ENCODE measurements around the gene KCNK3.

Gene KCNK3

DNA sequence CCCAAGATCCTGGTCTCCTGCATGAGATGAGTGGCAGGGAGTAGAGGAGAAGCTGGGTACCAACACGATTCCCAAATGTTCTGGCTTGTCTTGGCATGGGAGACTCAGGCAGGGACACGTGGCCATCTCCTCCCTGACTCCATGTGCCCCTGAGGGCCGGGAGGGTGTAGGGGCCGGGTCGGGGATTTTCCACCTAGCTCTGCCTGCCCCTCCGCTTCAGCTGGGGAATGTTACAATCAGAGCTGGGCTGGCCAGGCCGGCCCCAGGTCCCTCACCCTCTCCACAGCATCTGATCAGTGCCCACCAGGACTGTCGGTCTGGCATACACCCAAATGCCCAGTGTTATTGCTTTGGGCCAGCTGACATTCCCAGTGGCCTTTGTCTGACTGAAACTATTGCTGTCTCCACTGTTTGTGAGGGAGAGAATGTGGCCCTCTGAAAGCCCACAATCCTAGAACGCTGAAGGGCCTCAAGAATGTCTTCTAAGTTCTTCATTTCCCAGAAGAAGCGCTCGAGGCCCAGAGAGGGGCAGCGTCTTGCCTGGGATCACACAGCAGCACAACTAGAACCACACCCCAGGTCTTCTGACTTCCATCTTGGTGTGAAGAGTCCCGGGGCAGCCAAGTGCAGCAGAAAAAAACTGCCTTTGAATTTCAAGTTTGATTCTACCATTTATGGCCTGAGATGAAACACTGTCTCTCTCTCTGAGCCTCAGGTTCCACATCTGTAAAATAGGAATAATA is 23.2 kb downstream of the KCNK3 start:
- no peak for DNase-seq

DNA sequence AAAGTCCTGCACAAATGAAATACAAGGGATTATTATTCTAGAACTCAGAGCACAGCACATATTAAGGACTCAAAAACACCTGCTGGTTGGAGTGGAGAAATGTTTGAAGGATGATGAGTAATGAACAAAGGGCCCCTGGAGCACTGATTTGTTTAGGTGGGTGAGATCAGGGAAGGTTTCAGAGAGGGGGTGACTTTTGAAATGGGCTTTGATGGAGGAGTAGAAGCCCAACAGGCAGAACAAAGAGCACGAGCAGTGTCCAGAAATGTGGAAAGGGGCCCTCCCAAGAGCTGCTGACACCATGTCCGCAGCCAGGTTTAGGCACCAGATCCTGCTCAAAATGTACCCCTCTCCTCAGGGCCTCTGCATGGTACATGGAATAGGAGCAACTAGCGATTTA is 23.8 kb downstream of the KCNK3 start:
- no peak for DNase-seq

DNA sequence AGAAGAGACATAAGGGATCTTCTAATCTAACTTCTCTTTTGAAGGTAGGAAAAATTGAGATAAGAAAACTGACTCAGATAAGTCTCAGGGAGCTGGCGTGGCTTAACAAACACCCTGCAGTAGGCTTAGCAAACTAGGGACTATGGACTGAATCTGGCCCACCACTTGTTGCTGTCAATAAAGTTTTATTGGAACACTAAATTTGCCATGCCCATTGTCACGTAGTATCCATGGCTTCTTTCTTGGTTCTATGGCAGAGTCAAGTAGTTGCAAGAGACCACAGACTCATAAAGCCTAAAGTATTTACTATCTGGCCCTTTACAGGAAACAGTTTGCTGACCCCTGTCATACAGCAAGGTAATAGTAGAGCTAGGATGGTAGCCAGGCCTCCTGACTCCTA is 24.2 kb downstream of the KCNK3 start:
- no peak for DNase-seq

DNA sequence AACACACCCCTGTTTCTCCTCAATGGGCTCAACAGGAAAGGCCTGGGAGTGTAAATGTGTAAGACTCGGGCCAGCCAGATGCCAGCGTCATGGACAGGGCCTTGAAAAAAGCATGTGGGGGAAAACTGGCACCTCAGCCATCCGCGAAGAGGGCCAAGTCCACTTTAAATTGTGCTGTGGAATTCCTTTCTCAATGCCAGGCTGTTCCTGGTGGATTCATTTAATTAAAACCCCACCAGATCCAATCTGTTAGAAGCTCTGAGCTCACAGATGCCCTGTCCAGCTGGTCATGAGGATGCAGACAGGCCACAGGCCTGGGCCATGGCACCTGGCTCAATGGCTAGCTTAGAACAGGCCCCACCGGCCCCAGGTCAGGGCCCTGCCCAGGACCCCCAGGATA is 24.8 kb downstream of the KCNK3 start:
- DNase-seq = no peak

DNA sequence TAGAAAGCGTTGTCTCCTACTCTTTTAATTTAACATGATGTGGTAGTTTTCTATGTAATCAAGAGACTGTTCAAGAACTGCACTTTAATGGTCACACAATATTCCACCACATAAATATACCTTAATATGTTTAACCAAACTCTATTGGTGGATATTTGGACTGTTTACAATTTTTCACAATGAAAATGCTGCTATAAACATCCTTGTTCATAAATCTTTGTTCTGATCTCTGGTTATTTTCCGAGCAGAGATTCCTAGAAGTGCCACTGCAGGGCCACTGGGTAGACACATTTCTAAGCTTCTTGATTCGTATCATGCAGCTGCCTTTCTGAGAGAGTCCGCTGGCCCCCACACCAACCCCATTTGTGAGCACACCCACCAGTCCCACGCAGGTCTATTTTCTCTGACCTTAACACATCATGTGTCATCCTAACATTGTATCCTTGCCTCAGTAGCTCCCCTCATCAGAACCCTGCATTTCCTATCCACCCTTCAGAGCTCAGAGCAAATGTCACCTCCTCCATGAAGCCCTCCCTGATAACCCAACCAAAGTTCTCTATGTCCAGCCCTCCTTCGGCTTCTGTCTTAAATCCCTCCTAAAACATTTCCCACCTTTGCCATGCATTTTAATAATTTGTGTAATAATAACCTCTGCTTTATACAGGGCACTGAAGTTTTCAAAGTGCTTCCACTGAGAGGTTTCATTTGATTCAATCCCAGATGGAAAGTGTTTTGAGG is 26.6 kb downstream of the KCNK3 start:
- no peak for DNase-seq

DNA sequence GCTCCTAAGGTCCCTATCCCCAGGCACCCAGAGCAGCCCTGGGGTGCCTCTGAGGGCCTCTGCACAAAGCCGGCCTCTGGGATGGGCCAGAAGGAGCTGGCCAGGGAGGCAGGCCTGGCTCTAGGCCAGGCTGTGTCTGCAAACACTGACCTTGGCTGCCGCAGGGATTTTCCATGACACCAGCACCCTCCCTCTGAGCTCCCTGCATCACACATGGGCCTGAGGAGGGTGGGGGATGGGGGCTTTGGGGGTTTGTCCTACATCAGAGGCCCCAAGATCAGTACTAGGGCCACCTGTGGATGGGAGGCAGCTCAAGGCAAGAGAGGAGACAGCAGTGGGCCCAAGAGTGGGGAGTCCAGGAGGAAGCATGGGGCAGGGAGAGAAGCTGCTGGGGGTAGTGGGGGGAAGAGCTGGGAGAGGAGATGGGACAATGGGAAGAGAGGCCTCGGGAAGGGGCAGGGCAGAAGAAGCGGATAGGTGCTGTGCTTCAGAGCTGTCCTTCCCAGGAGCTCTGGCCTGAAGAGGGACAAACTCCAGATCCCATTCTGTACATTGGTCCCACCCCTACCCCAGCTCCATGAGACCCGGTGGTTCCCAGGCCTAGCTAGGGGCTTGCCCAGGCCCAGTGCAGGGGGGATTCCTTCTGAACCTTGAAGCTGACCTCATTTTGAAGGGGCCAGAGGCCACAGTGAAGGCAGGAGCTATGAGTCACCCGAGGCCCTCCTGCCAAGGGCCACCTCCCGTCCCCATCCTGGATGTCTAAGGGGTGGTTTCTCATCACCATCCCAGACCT is 28.0 kb downstream of the KCNK3 start:
- no peak for DNase-seq

DNA sequence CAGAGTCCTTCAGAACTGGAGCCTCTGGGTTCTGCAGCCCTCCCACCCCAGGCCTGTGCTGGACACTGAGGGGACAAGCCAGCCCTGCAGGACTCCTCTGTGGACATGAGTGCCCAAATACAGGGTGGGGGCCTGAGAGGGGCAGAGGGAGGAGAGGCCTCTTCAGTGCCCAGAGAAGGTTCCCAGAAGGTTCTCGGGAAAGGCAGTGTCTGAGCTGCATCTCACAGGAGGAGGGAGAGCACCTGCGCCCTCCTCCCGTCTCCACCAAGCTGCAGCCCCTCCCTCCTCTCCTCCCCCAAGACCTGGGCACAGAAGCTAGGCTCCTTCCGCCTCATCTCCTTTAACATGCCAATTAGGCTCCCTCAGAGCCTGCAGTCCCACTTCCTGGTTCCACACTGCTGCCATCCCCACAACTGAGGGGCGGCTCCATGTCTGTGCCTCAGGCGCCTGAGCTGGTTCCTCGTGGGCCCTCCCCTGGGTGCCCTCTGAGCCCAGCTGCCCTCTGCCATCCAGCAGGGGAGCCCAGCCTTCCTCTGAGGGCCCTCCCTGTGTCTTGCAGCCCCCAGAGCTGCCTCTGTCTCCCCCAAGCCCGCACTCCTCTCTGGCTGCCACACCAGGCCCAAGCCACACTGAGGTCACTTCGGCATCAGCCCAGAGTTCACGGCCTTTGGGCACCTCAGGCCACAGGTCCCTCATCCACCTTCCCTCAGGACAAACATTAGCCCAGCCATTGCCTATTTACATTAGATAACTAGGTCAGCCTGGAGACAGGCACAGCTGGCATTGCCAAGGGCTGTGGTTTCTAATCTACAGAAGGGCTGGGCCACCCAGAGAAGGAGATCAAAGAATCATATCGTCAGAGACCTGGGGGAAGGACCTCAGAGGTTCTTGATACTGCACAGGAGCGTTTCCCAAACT is 28.9 kb downstream of the KCNK3 start:
- no peak for DNase-seq

DNA sequence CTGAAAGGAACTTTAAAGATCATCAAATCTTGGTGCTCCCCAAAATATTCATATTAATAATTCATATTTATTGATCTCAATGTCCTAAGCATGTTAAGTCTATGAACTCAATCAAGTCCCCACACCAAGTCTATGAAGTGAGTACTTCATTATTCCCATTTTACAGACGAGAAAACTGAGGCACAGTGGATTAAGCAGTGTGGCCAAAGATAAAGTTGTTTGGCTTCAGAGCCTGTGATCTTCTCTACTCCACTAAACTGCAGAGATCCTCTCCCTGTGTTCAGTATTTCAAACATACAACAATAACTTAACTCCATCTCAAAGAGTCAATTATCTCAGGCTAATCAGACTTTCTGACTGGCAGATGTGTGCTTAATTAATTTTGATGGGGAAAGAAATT is 29.8 kb downstream of the KCNK3 start:
- DNase-seq = no peak

DNA sequence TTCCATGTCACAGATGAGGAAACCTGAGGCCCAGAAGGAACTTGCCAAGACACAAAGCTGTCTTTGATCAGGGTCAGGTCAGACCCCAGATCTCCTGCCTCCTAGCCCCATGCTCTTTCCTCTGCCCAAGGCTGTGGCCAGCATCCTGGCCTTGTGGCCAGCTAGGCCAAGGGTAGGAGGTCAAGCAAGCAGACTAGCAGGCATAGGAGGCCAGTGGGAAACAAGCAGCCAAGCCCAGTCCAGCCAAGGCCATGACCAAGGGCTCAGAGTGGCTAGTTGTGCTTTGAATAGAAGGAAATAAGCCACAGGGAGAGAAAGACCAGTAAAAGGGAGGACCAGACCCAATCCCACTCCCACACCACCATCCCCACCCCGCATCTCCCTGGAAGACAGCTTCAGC is 30.4 kb downstream of the KCNK3 start:
- DNase-seq = no peak

DNA sequence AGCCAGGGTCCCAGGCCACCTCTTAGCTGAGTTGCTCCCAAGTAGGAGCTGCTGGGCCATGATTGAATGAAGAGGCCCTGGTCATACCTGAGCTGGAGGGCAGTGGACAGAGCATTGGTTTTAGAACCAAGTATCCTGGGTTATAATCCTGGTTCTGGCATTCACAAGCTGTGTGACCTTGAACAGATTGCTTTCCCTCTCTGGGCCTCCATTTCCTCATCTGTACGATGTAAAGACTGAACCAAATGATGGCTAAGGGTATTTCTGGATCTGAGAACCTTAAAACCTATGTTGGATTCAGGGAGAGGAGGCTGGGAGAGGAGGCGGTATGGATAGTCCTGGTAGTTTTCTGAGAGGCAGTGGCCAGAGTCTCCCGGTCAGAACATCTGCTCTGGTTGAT is 31.0 kb downstream of the KCNK3 start:
- DNase-seq = no peak

DNA sequence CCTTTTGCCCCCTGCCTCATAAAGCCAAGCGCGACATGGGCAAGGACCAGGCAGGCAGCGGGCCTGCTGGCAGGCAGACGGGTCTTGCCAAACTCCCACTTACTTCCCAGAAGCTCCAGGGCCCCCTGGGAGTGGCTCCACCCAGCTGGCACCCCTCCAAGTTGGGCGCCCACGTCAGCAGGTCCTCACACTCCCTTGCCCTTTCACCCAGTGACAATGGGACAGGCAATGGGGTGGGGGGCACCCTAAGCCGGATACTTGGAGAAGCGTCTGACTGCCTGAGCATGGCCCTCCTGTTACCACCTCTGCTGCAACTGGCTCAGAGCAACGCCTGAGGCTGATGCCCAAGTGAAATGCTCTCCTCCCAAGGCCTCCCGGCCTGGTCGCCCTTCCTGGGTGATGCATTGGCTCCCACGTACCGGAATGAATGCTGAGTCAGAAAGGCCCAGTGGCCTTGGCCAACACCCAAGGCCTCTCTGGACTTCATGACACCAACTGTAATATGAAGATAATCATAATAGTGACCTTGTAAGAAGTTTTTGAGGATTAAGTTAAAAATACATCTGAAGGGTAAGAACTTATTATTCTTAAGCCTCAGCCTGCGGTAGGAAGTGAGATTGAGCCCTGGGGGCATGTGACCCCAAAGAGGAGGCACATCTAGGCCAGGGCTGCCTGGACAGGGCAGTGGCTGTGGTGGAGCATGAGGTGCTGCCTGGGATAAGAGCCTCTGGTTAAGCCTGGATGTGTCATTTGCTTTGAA is 31.6 kb downstream of the KCNK3 start:
- DNase-seq = no peak

DNA sequence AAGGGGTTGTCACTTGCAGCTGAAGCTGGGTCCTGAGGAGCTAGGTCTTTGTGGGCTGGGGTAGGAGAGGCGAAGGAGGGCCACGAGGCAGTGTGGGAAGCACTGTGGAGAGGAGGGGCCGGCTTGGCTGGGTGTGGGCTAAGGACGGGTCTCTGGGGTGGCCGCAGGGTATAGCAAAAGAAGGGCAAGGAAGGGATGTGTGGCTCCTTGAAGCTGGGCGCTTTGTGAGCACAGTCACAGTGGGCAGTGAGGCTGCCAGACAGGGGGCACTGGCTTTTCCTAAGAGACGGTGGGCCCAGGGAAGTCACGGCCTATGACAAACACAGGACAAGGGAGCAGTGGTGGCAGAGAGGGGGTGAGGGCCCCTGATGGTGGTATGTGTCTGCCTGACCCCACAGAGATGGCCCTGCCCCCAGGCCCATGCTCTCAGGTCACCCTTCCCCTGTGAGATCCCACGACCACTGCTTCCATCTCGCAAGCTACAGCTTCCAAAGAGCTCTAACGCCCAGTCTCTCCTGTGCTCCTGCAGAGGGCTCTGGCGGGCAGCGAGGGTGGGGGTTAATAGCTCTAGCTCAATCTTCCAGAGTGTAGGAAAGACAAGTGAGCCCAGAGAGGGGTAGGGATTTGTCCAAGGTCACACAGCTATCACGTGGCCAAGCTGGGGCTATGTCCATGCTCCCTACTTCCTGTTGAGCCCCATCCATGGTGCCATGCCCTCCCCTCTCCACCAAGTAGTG is 32.4 kb downstream of the KCNK3 start:
- no peak for DNase-seq

DNA sequence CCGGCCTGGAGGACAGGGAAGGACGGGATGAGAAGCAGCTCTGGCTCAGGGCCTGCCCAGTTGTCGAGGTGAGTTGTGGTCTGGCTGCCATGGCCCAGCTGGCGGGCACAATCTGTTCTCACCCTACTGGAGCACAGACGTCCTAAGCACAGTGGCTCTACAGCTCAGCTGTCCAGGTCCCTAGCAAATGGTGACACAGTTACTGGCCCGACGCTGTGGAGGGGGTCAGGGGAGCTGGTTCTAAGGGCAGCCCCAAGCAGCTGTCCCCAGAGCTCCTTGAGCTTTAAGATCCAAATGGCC is 32.9 kb downstream of the KCNK3 start:
- no peak for DNase-seq

DNA sequence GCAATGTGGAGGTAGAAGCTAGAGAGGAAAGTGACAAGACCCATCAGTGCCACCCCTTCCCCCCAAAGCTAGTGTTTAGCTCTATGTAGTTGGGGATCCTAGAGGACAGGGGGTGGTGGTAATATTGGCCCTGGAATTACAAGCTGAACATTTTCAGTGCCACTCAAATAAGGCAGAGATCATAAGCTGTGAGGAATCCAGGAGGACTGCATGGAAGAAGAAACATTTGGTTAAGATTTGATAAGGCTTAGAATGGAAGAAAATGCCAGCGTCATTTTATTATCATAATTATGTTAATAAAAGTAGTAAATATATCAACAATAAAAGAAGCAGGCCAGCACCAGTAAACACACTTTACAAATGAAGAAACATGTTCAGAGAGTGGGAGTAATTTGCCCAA is 33.7 kb downstream of the KCNK3 start:
- no peak for DNase-seq

DNA sequence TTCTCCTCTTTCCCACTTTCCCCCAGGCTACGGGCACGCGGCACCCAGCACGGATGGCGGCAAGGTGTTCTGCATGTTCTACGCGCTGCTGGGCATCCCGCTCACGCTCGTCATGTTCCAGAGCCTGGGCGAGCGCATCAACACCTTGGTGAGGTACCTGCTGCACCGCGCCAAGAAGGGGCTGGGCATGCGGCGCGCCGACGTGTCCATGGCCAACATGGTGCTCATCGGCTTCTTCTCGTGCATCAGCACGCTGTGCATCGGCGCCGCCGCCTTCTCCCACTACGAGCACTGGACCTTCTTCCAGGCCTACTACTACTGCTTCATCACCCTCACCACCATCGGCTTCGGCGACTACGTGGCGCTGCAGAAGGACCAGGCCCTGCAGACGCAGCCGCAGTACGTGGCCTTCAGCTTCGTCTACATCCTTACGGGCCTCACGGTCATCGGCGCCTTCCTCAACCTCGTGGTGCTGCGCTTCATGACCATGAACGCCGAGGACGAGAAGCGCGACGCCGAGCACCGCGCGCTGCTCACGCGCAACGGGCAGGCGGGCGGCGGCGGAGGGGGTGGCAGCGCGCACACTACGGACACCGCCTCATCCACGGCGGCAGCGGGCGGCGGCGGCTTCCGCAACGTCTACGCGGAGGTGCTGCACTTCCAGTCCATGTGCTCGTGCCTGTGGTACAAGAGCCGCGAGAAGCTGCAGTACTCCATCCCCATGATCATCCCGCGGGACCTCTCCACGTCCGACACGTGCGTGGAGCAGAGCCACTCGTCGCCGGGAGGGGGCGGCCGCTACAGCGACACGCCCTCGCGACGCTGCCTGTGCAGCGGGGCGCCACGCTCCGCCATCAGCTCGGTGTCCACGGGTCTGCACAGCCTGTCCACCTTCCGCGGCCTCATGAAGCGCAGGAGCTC is 35.4 kb downstream of the KCNK3 start:
- no peak for DNase-seq

DNA sequence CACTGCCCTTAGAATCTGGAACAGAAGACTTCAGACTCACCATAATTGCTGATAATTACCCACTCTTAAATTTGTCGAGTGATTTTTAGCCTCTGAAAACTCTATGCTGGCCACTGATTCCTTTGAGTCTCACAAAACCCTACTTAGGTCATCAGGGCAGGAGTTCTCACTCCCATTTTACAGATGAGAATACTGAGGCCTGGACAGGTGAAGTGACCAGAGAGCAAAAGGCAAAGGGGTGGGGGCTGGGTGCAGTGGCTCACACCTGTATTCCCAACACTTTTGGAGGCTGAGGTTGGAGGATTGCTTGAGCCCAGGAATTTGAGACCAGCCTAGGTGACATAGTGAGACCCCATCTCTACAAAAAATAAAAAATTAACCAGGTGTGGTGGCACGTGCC is 36.8 kb downstream of the KCNK3 start:
- DNase-seq = no peak

DNA sequence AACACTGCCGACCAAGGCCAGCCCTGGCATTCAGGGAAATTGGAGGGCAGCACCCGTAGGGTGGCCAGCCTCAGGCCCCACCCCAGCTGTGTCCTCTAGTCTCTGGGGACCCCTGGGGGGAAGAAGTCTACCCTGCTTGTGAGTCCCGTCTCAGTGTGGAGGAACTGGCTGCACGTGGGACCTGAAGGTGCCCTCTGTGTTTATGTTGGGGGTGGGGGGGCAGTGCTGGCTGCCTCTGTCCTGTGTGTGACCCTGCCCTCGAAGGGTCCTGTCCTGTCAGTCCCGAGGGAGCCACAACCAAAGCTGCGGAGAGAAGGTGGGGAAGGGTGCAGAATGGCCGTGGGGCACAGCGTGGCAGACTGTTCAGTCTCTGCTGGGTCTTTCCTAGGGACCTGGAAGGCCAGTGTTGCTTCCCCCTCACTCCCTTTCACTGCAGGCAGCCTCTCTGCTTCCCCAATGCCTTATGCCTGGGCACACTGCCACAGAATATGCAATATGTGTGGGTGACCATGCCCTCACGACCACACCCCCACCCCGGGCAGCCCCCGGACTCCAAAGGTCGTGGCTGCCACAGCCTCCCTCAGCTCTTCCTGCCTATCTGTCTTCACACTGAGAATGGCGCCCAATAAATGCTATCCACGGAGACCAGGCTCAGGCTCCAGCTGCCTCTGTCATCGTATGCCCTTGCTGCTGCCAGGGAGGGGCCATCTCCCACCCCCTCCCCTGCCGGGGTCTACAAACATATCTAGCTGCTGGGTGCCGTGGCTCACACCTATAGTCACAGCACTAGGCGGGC is 38.2 kb downstream of the KCNK3 start:
- DNase-seq = no peak

DNA sequence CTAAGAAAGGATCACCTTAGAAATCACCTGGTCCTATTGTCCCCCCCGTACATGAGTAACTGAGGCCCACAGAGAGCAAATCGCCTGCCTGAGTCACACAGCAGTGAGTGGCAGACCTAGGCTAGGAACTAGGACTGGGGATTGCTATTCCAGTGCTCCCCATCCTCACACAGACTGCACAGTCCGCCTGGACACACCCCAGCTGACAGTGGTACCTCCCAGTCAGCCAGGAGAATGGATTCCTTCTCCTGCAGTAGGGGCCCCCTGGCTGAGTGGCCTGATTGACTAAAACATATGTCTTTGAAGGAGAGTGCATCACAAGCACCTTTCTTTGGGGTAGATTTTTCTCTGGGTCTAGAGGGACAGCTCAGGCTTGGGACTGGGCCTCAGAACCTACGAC is 39.2 kb downstream of the KCNK3 start:
- DNase-seq = no peak

DNA sequence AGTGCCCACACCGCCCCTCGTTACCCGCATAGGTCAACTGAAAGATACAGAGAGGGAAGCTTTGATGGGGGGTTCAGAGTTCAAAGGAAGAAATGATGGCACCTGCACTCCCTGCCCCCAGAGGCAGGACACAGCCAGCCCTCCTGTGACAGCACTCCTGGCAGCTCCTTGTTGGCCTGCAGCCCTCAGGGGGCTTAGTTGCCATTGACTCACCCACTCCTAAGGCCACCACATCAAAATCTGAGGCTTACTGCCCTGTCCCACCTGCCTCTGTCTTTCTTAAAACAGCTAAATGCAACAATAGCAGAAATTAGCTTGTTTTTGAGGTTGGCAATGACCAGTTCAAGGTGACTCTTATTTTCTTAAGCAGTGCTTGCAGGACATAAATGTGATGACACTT is 39.9 kb downstream of the KCNK3 start:
- DNase-seq = no peak

DNA sequence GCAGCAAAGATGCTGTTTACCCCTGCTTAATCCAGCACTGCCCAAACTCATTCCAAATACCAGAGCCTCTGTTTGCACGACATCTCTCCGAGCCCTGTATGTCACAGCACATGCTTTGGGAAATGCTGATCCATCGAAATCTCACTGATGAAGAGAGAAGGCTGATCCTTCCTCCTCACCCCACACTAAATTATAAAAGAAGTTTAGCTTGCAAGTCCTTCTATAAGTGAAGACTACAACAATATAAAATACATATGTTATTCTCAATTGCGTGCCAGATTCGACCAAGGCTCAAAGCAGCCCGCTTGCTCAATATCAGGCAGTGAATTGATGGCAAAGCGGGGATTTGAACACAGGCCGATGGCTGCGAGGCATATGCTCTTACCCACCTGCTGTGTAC is 40.9 kb downstream of the KCNK3 start:
- DNase-seq = no peak

Measured in CD4-positive, alpha-beta T cell treated with Interleukin-4 for 4 hours (primary cell).